ENCODE measurements around the gene ACOT7.
"Not testable (repeated sequence)": the region's sequence is repeated elsewhere in the genome, so short reads cannot be mapped to it uniquely, and the experiment has no call there.

Gene ACOT7

DNA sequence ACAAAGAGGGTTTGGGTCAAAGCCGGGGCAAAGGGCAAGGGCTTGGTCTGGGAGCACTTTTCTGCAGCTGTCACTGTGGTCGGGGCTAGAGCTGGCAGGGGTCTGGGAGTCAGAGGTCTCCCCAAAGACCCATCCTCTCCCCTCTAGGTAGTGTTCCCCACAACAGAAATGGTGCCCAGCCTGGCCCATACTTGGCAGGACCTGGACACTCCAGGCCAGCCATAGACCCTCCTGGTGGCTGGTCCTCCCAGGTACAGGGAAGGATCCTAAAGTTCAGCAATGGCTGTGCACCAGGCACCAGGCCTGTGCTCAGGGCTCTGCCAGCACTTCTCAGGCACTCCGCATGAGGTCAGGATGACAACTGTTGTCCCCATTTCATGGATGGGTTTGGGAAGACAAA lies 42.0 kb upstream of the ACOT7 start:
- no peak for TF ChIP-seq CTCF (IDR thresholded peaks at IDR 0.05)
- Histone ChIP-seq H3K9me3 (no peaks in the 10 kb centered on the region), H3K27me3 (peaks cover 51% of the 10 kb centered on the region), H3K27ac (no peak overlapping the region), H3K36me3 (no peaks in the 10 kb centered on the region), H3K4me3 (ENCODE audit: low read depth in 1 of 2, low read length in 1 of 2) (no peak overlapping the region), H3K4me1 (ENCODE audit: control insufficient read depth in 1 of 2, insufficient read depth in 1 of 2, low read depth in 1 of 2, low read length in 1 of 2) (peaks cover 0 to 4% of the 10 kb centered on the region in 2 experiments)

- no peak overlapping the region for H3K4me3 ChIP-seq (ENCODE audit: low read depth in 1 of 2, low read length in 1 of 2)
- H3K4me1 ChIP-seq (ENCODE audit: control insufficient read depth in 1 of 2, insufficient read depth in 1 of 2, low read depth in 1 of 2, low read length in 1 of 2), result peaks cover 0 to 2% of the 10 kb centered on the region in 2 experiments
- no peak overlapping the region for H3K27ac ChIP-seq
- H3K27me3 ChIP-seq, result peaks cover 51% of the 10 kb centered on the region
- no peaks in the 10 kb centered on the region for H3K36me3 ChIP-seq
- TF ChIP-seq CTCF (IDR thresholded peaks at IDR 0.05), result no peak
- no peaks in the 10 kb centered on the region for H3K9me3 ChIP-seq
These were observed 41.6 kb upstream of the ACOT7 start for GRCh38 chr1:6435129-6435528.

GRCh38 chr1:6434186-6434585 lies 40.6 kb upstream of the ACOT7 start:
- no peak overlapping the region for H3K27ac ChIP-seq
- H3K27me3 ChIP-seq, result peaks cover 51% of the 10 kb centered on the region
- no peaks in the 10 kb centered on the region for H3K4me1 ChIP-seq (ENCODE audit: control insufficient read depth in 1 of 2, insufficient read depth in 1 of 2, low read depth in 1 of 2, low read length in 1 of 2)
- no peak for TF ChIP-seq CTCF (IDR thresholded peaks at IDR 0.05)
- no peak overlapping the region for H3K4me3 ChIP-seq (ENCODE audit: low read depth in 1 of 2, low read length in 1 of 2)
- H3K36me3 ChIP-seq, result no peaks in the 10 kb centered on the region
- no peaks in the 10 kb centered on the region for H3K9me3 ChIP-seq

DNA sequence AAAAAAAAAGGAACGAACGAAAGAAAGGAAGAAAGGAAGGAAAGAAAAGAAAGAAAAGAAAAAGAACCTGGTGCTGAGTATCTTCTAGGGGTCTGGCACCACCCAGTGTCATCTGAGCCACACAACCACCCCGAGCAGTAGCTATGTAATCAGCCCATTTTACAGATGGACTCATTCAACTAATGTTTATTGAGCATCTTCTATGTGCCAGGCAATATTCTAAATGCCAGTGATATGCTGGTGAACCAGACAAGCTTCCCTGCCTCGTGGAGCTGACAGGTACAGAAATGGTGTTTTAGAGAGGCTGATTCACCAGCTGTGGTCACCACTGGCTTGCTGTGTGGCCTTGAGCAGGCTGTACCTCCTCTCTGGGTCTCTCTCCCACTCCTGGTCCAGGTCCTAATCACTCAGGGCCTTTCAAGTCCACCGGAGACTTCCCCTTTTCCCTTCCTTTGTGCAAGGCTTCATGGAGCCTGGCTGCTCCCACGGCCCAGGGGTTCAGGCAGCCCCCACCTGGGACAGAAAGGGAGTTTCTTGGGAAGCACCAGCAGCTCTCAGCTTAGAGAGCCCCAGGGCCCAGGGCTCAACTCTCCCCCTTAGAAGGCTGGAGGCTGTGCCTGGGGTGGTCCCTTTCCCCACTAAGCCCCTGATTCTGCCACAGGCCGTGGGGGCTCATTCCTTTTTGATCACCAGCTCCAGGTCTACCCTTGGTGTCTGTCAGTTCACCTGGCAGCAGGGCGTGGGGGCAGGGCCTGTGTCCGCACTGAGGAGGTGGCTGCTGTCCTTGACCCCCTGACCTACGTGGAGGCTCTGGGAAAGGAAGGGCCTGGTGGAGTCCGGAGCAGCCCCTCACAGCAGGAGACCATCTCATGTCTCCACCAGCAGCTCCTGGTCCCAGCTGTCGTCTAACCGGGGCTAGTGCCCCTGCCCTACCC lies 38.3 kb upstream of the ACOT7 start:
- H3K4me3 ChIP-seq (ENCODE audit: low read depth in 1 of 2, low read length in 1 of 2); H3K4me1 ChIP-seq (ENCODE audit: control insufficient read depth in 1 of 2, insufficient read depth in 1 of 2, low read depth in 1 of 2, low read length in 1 of 2): not testable (repeated sequence)

DNA sequence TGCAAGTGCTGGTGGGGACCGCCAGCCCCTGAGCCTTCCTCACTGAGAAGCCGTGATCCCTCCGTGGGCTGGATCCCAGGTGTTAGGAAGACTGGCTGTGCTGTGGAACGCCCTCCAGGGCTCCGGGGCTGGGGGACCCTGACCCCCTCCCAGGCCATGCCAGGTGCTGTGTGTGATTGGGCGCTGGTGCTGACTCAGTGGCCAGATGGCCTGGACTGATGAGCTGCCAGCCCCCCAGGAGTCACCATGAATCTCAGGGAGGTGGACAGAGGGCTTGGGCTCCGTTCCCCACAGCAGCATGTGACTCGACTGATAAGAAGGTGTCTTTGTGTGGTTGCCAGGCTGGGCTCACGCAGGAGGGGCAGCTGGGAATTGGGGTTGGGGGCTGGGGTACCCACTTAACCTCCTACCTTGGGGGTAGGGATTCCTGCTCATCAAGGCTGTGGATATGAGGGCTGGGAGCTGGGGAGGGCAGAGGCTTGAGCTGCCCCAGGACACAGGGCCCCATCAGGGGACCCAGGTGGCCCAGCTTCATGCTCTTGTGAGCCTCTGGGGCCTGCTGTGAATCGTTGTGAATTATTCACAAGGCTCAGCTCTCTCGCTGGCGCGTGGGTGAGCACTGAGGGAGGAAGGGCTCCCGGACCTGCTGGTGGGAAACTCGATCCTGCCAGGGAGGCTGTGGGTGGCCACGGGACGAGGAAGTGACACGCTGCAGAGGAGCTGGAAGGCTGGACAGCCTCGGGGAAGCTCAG lies 36.3 kb upstream of the ACOT7 start:
- H3K36me3 ChIP-seq; H3K27ac ChIP-seq; H3K4me3 ChIP-seq (ENCODE audit: low read depth in 1 of 2, low read length in 1 of 2); H3K4me1 ChIP-seq (ENCODE audit: control insufficient read depth in 1 of 2, insufficient read depth in 1 of 2, low read depth in 1 of 2, low read length in 1 of 2); H3K9me3 ChIP-seq: not testable (repeated sequence)
- peaks cover 64% of the 10 kb centered on the region for H3K27me3 ChIP-seq

More for the DNA sequence above, 38.3 kb upstream of the ACOT7 start:
- not testable (repeated sequence) for H3K9me3 ChIP-seq, H3K27ac ChIP-seq, H3K36me3 ChIP-seq
- H3K27me3 ChIP-seq, result peaks cover 51% of the 10 kb centered on the region

GRCh38 chr1:6428453-6428852 lies 34.9 kb upstream of the ACOT7 start:
- peaks cover 78% of the 10 kb centered on the region for H3K27me3 ChIP-seq
- not testable (repeated sequence) for H3K4me3 ChIP-seq (ENCODE audit: low read depth in 1 of 2, low read length in 1 of 2); H3K4me1 ChIP-seq (ENCODE audit: control insufficient read depth in 1 of 2, insufficient read depth in 1 of 2, low read depth in 1 of 2, low read length in 1 of 2); H3K27ac ChIP-seq; H3K9me3 ChIP-seq; H3K36me3 ChIP-seq
